Heart left ventricle (tissue), 16 donors: Measurements from ENCODE around the gene AFDN. TPM values are rescaled to one million over a fixed set of nuclear protein-coding genes. Genes with fewer than 3 reads are reported as not detected.
A peak's percentile ranks its signal among the peaks of the same experiment; 100 is the strongest.

ENCODE experiments used
- ATAC-seq, 4 donors: fragments of 200-7000 bp; cut with Tn5 transposase; one replicate each; pipeline ENCODE4 v1.9.1; 2020 to 2022; ENCODE audit warnings: moderate library complexity in 4 of 4, mild to moderate bottlenecking in 3 of 4, moderate number of reproducible peaks in 1 of 4
- DNase-seq, 5 donors: peaks; one replicate each; pipeline ENCODE4 v3.0.0-alpha.2; 2020
- H3K27ac ChIP-seq, 12 donors: fragments of 200-600 bp; sonication (generic) in 4 of 12; one replicate each; pipeline versions ENCODE4 v1.5.0 to v1.8.0; 2016 to 2022; ENCODE audit warnings: mild to moderate bottlenecking in 2 of 12
- H3K27me3 ChIP-seq, 9 donors: fragments of 200-600 bp; sonication (generic) in 2 of 9; one replicate each; pipeline versions ENCODE4 v1.5.1 to v1.8.0; 2016 to 2022; ENCODE audit warnings: mild to moderate bottlenecking in 3 of 9
- H3K36me3 ChIP-seq, 9 donors: fragments of 200-600 bp; sonication (generic) in 2 of 9; one replicate each; pipeline versions ENCODE4 v1.5.0 to v1.8.0; 2018 to 2022; ENCODE audit warnings: mild to moderate bottlenecking in 2 of 9
- H3K4me1 ChIP-seq, 12 donors: fragments of 200-600 bp; sonication (generic) in 4 of 12; one replicate each; pipeline versions ENCODE4 v1.5.0 to v1.8.0; 2016 to 2022; ENCODE audit warnings: mild to moderate bottlenecking in 3 of 12
- H3K4me3 ChIP-seq, 12 donors: fragments of 200-600 bp; sonication (generic) in 4 of 12; one replicate each; pipeline versions ENCODE4 v1.5.0 to v1.8.0; 2017 to 2022; ENCODE audit warnings: mild to moderate bottlenecking in 9 of 12, moderate library complexity in 4 of 12
- H3K9me3 ChIP-seq, 12 donors: fragments of 200-600 bp; sonication (generic) in 4 of 12; one replicate each; pipeline versions ENCODE4 v1.5.0 to v1.8.0; 2016 to 2022; ENCODE audit warnings: mild to moderate bottlenecking in 1 of 12
- CTCF ChIP-seq, 12 donors: fragments of 200-600 bp; sonication (generic) in 4 of 12; IDR thresholded peaks; one replicate each; pipeline versions ENCODE4 v1.5.0 to v1.8.0; 2018 to 2022; ENCODE audit warnings: antibody characterized with exemption in 12 of 12, mild to moderate bottlenecking in 5 of 12
- POLR2A ChIP-seq, 2 donors: fragments of 450-650 bp; IDR thresholded peaks; one replicate each; pipeline ENCODE4 v1.6.1; 2017; ENCODE audit warnings: antibody characterized with exemption in 2 of 2, mild to moderate bottlenecking in 2 of 2, moderate library complexity in 2 of 2
- WGBS, 4 donors: extraction: QIAGEN DNeasy Blood & Tissue Kit in 2 of 4; methylation state at CpG; one replicate each; pipeline versions ENCODE4 v1.1.5 to v1.1.7; 2013 to 2018; 5-methylcytosine and 5-hydroxymethylcytosine counted together
- intact Hi-C, 10 donors: fragments of 100-400 bp; cut with DNase I; formaldehyde crosslinking; loops; one replicate each; pipeline versions ENCODE4 v1.11.1 to v1.14.2; 2022
- polyA plus RNA-seq, 2 donors: library from polyadenylated mRNA; stranded (reverse); fragments of 200-250 nt; gene quantifications; one replicate each; pipeline ENCODE4 v1.2.3, GENCODE V29; 2013
- total RNA-seq, 9 donors: library from RNA; depleted of rRNA in 2 of 9; stranded (reverse); fragments of >200 nt in 2 of 9; fragmentation: NEBNext Ultra II Directional in 3 of 9; extraction: Animal tissue kit (Norgen Biotek cat#: 25700) in 3 of 9; gene quantifications; one replicate each; pipeline versions ENCODE4 v1.1.0 to v1.2.4, GENCODE V29; 2016 to 2023
- donor health status: ischemic (EF 13 %, LVEDD 7.1; RV severe dilation, severe dysfunction).
- donor health status: healthy with polysubstance abuse.
- donor health status: DM: no; HTN: yes; CAD: no.
- donor health status: DM: no; HTN: no; CAD: no.
- donor health status: ischemic (EF 25% LVEDD 6.9; RV normal size, moderate dysfunction).
- donor health status: ischemic (EF 25% LVEDD 5.7; RV mildly dilated, moderate dysfunction).
- donor health status: healthy.
- donor health status: DM: yes; HTN: yes; CAD: no.
- donor health status: ischemic (EF 35%, LVEDD 5.7; RV mildly dilated, moderate dysfunction).
- donor health status: nonischemic (EF 11% LVEDD 7.7; RV severe dilation, severe dysfunction).
- donor health status: DM: yes; HTN: yes; CAD: no.
- donor health status: PGD.
- donor health status: ischemic (EF 29% LVEDD 5.4; RV normal size, mild dysfunction).
- donor health status: nonischemic (EF 23%, LVEDD 6.1; RV moderate dilation, normal function).

Gene AFDN
- total and polyA plus RNA-seq, 11 donors: 27.6 to 100 (median 50.4) TPM

- H3K27ac ChIP-seq: no peak overlapping the region
- no peak for TF ChIP-seq POLR2A (IDR thresholded peaks at IDR 0.05)
- TF ChIP-seq CTCF (IDR thresholded peaks at IDR 0.05): no peak
- WGBS, 4 donors: 93 to 99% (median 95%) methylated on average over 4 of the region's 4 CpGs
- H3K36me3 ChIP-seq: peaks cover 0 to 66% (median 55%) of the 10 kb centered on the region in 9 donors
- intact Hi-C loops: no loop called here
- no peak overlapping the region for H3K4me3 ChIP-seq
- DNase-seq (no peak), ATAC-seq (no peak)
- H3K4me1 ChIP-seq: no peaks in the 10 kb centered on the region
- H3K27me3 ChIP-seq: no peaks in the 10 kb centered on the region
- H3K9me3 ChIP-seq: no peaks in the 10 kb centered on the region
These were observed 117.4 kb downstream of the AFDN start for GRCh38 chr6:167944130-167944529.

GRCh38 chr6:167946007-167946406 lies 119.3 kb downstream of the AFDN start:
- intact Hi-C loops: no loop called here
- no peak for DNase-seq
- Histone ChIP-seq H3K27ac (no peak overlapping the region), H3K9me3 (no peaks in the 10 kb centered on the region), H3K4me1 (no peaks in the 10 kb centered on the region), H3K4me3 (no peak overlapping the region), H3K36me3 (peaks cover 0 to 85% (median 74%) of the 10 kb centered on the region in 9 donors), H3K27me3 (no peaks in the 10 kb centered on the region)
- TF ChIP-seq CTCF (IDR thresholded peaks at IDR 0.05) (no peak), POLR2A (IDR thresholded peaks at IDR 0.05) (no peak)
- 74 to 89% (median 85%) methylated on average over 11 of the region's 11 CpGs for WGBS, 4 donors
- no peak for ATAC-seq

DNA sequence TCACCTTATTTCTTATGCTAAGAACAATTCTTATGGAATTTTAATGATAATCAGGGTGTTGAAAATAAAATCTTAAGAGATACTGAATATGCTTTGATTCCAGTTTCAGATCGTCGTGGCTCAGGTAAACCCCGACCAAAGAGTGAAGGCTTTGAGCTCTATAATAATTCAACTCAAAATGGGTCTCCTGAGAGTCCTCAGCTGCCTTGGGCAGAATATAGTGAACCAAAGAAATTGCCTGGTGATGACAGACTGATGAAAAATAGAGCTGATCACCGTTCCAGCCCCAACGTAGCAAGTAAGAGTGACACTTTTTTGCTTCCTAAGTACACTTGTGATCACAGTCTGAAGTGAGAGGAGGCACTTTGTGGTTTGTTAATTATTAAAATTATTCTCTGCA lies 119.9 kb downstream of the AFDN start:
- Histone ChIP-seq H3K4me1 (no peaks in the 10 kb centered on the region), H3K36me3 (peaks cover 0 to 91% (median 80%) of the 10 kb centered on the region in 9 donors), H3K4me3 (no peak overlapping the region), H3K27ac (no peak overlapping the region), H3K9me3 (no peaks in the 10 kb centered on the region), H3K27me3 (no peaks in the 10 kb centered on the region)
- no peak for DNase-seq
- TF ChIP-seq POLR2A (IDR thresholded peaks at IDR 0.05): no peak
- TF ChIP-seq CTCF (IDR thresholded peaks at IDR 0.05): no peak
- WGBS, 4 donors: 64 to 83% (median 70%) methylated on average over 5 of the region's 5 CpGs
- intact Hi-C loops: no loop called here
- no peak for ATAC-seq

DNA sequence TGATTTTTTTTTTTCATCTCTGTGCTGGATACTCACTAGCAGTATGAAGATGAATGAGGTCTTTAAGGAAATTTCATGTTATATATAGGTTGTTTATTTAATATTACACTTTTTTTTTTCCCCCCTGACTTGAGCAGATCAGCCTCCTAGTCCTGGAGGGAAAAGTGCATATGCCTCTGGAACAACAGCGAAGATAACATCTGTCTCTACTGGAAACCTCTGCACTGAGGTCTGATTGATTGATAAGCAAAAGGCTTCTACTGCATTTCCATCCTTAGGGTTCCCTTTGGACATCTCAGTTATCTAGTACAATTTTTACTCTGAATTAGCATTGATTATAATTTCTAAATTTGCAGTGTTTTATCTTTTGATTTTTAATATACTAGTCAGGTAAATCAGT lies 121.0 kb downstream of the AFDN start:
- Histone ChIP-seq H3K27ac (peak overlapping the region in 1 of 12 donors; percentile 6), H3K4me1 (peaks cover 0 to 3% (median 0%) of the 10 kb centered on the region in 12 donors), H3K9me3 (no peaks in the 10 kb centered on the region), H3K27me3 (no peaks in the 10 kb centered on the region), H3K4me3 (no peak overlapping the region), H3K36me3 (peaks cover 0 to 100% (median 90%) of the 10 kb centered on the region in 9 donors)
- ATAC-seq (no peak), DNase-seq (no peak)
- intact Hi-C loops: no loop called here
- no peak for TF ChIP-seq CTCF (IDR thresholded peaks at IDR 0.05)
- TF ChIP-seq POLR2A (IDR thresholded peaks at IDR 0.05): no peak
- WGBS, 4 donors: 89 to 92% (median 92%) methylated on average over 1 of the region's 1 CpG
